GM19043 (cell line): Measurements from ENCODE around the gene RASEF.
"Not testable (repeated sequence)": the region's sequence is repeated elsewhere in the genome, so short reads cannot be mapped to it uniquely, and the experiment has no call there.

ENCODE experiments used
- ATAC-seq: cut with Tn5 transposase; IDR thresholded peaks from one replicate; pipeline ENCODE4 v1.9.1; 2021; ENCODE audit warnings: low read depth; ENCODE audit not compliant: unreplicated experiment

Gene RASEF

DNA sequence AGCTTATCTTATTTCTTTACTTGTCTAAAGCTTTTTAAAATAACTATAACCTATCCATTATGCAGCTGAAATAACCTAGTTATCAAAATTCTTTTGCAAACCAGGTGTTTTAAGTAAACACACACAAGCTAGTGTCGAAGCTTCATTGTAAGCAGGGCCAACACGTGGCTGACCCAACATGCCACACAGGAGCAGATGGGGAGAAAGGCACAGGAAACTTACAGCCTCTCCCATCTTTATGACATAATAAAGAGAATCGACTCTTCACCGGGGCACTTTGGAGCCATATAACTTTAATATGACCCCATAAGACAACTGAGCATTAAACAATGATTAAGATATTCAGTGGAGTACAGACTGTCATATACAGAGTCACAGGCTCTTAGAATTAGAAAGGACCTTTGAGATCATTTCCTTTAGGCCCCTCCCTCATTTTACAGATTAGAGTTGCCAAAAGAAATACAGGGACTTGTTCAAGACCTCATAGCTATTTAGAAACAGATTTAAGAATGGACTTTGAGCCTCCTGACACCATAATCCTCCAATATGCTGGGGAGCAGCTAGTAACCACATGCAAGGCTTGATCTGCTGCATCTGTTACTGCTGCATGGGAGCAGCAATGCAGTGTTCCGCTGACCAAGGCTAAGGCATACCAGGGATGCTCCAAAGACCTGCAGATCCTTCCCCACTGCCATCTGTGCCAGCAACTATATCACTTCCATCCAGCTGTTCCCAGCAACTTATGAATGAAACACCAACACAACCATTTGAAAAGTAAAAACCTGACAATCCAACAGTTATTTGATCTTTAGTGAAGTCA, 75.4 kb downstream of the RASEF start:
- ATAC-seq: no peak

GRCh38 chr9:82981552-82981951, 81.4 kb downstream of the RASEF start:
- ATAC-seq: no peak

- no peak for ATAC-seq
Observed at GRCh38 chr9:82975176-82975575, 87.8 kb downstream of the RASEF start.

DNA sequence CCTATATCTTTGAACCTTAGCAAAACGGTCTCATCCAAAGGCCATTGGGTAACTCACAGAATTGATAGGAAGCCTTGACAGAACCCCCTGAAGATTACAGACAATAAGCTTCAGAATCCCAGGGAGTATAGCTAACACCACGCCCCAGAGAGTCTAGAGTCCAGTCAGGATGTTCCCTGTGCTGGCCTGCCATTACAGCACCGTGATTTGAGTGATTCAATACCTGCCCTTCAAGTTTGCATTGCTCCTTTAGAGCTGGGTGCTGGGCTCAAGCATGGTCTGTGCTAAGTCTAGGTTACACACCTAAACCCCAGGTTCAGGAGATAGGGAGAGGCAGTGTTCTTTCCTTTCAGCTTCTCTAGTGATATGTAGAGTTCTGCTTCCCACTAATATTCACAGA, 90.5 kb downstream of the RASEF start:
- ATAC-seq: no peak

DNA sequence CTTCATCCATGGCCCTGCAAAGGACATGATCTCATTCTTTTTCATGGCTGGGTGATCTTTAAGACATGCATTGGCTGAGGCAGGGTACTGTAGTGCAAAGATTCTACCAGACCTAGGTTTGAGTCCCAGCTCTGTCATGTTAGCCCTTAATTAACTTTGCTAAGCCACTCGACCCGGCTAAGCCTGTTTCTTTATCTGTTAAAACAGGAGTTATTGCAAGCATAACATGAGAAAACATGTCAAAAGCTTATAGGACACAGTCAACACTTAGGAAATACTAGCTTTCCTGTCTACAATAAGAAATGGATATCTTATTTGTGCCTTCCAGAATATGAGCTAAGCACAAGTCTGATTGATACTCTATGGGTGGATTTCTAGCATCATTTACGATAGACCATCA, 92.6 kb downstream of the RASEF start:
- no peak for ATAC-seq

- ATAC-seq: no peak
Observed at GRCh38 chr9:82969291-82969690, 93.7 kb downstream of the RASEF start.

- ATAC-seq: no peak
Observed at GRCh38 chr9:82968816-82969215, 94.1 kb downstream of the RASEF start.

DNA sequence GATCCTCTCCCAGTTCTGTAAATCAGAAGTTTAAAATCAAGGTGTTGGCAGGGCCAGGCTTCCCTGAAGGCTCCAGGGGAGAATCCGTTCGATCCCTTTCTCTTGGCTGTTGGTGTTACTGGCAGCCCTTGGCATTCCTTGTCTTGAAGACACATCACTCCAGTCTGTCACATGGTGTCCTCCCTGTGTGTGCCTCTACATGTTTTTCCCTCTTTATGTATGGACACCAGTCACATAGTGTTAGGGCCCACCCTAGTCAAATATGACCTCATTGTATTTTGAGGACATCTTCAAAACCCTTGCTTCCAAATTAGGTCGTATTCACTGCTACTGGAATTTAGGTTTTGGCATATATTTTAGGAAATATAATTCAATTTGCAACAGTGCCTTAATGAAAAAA, 94.6 kb downstream of the RASEF start:
- no peak for ATAC-seq

- peak; percentile 93 for ATAC-seq
Observed at GRCh38 chr9:82961504-82962125, 101.3 kb downstream of the RASEF start.

DNA sequence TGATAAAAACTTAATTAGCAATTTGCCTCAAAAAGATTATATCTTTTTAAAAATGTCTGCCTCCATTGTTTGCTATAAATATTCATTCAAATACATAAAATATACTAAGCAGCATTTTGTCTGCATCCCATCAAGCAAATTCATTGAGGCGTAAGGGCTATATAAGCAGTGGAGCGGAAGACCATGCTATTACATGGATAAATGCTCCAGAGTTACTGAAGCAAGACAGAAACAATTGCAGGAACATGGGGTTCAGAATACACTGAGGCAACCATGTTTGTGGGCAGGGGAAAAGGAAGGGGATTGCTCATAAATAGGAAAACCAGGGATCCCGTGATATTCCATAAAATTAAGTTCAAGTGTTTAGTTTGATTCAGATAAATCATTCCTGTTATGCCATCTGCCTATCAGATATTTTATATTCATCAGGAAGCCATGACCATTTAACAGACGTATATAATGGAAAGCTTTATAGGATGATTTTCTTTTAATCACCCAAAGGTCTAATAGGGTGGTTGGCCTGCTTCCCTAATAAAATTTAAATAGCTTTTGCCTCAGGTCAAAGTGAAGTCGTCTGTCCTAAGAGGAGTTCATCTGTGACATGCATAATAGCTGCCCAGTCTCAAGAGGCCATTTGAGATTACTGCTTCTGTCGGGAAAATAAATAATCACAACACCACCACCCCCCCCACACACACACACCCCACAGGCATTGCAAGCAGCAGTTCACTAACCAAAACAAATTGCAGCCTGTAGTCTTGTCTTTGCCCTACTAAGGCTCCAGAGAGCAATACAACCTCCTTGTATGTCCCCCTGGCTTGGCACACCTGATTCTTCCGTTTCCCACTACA, 105.2 kb downstream of the RASEF start:
- no peak for ATAC-seq

DNA sequence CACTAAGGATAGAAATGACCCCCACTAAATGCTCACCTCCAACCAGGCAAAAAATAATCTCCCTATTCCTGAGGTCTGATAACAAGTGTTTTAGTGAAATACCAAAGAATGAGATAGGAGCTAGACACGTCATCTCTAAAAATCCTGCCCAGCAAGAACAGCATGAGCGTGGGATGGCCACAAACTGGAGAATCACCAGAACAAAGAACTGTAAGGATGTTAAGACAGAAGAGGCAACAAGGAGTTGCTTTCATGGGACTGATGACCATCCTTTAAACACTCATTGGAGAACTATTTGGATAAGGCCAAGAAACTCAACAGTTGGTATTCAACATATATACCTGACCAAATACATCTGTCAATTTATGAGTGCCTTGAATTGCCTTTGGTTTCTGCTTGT, 113.7 kb downstream of the RASEF start:
- ATAC-seq: no peak

DNA sequence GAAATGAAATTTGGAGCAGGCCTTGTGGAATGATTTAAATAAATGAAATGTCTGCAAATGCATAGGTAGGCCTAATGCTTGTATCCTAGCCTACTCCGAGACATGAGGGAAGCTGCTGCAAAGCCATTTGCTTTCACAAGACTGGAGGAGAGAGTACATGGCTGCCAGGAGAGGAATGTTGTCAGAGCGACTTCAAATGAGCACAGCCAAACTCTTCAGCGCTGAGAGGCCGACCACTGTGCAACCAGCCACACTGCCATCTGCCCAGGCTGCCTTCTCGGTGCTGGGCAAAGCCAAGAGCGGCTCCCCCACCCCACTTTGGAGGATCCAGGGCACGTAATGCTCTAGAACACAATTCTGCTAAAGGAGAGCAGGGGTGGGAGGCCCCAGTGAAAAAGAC, 122.6 kb downstream of the RASEF start:
- ATAC-seq: no peak

DNA sequence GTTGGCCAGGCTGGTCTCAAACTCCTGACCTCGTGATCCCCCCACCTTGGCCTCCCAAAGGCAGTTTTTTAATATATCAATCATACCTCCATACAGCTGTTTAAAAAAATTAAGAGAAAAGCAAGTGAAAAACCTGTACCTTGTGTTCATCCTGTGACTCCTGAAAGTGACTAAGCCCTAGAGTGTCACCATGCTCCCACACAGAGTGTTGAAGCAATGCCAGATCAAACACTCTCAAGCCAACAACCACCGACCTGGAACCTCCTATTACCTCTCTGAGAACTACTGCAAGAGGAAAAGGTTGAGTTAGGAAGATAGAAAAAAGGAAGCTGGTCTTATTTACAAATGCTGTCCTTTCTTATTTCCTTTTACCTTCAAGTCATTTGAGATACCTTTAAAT, 123.5 kb downstream of the RASEF start:
- no peak for ATAC-seq

- no peak for ATAC-seq
Observed at GRCh38 chr9:82938426-82939218, 124.3 kb downstream of the RASEF start.

GRCh38 chr9:82936561-82936960, 126.4 kb downstream of the RASEF start:
- not testable (repeated sequence) for ATAC-seq

- no peak for ATAC-seq
Observed at GRCh38 chr9:82934949-82935348, 128.0 kb downstream of the RASEF start.

GRCh38 chr9:82934025-82934424, 128.9 kb downstream of the RASEF start:
- not testable (repeated sequence) for ATAC-seq

GRCh38 chr9:82930116-82930515, 132.8 kb downstream of the RASEF start:
- no peak for ATAC-seq
